ENCODE measurements around the gene NFYC.

DNA sequence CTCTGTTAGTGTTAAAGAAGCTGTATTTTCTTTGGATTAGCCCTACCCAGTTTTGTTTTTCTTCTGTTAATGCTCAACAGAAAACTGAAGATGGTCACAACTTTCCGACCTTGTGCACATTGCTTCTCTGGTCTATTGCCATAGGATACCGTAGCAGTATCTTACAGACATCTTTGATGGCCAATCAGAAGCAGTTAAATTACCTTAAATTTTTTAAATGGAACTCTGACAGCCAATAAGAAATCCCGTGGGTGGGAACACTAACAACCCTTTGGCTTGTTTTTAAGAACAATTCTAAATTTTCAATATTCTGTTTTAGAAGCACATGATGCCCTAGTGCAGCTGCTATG, 17.2 kb downstream of the NFYC start:
- no peak for TF ChIP-seq EZH2 (IDR thresholded peaks at IDR 0.05)
- no peak; the same call in 1 of the 2 replicates for TF ChIP-seq POLR2AphosphoS5 (IDR thresholded peaks at IDR 0.05; ENCODE audit: borderline replicate concordance, low read depth, low read length)
